EL (cell line): Measurements from ENCODE around the gene B3GNT2.
"Not testable (repeated sequence)": the region's sequence is repeated elsewhere in the genome, so short reads cannot be mapped to it uniquely, and the experiment has no call there.

Source experiments
- DNase-seq: peaks from one replicate; pipeline ENCODE4 v3.0.0-alpha.2; 2016

Gene B3GNT2, protein sequence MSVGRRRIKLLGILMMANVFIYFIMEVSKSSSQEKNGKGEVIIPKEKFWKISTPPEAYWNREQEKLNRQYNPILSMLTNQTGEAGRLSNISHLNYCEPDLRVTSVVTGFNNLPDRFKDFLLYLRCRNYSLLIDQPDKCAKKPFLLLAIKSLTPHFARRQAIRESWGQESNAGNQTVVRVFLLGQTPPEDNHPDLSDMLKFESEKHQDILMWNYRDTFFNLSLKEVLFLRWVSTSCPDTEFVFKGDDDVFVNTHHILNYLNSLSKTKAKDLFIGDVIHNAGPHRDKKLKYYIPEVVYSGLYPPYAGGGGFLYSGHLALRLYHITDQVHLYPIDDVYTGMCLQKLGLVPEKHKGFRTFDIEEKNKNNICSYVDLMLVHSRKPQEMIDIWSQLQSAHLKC

DNA sequence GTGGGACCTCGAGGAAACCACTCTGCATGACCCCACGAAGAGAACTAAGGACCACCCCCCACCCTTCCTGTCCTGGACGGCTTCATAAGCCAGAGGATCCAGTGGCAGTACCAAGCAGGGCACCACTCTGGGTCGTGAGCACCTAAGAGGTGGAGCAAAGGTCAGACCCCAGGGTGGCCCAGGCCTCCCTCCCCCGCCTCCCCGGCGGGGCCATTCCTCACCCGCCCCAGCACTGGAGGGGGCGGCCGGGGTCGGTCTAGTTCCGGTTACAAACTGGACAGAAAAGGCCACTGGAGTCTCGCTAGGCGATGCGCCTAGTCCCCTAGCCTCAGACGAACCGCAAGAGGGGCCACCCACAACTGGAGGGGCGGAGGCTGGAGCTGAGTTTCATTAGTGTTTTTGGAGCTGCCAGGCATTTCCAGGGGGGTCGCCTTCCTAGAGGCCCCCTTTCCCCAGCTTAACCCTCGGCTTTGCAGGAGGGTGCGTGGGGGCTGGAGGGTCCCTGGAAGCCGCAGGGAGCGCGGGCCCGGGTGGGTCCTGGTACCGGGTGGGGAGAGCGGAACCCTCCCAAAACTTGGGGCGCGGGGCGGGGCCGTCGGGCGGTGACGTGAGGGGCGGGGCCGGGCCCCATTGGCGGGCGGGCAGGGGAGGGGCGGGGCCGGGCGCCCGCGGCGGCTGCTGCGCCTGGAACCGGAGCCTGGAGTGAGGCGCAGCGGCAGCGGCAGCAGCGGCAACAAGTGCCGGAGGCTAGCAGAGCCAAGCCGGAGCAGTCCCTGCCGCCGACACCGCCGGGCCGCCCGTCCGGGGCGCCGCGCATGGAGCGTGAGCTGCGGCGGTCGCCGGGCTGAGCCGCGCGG is at the start of gene B3GNT2:
Gene B3GNT2, plus strand, starts transcription at position 695 of the 857 bp plus-strand sequence. CDS start 26,106 bp downstream, outside the sequence.
- peak; percentile 79 for DNase-seq

DNA sequence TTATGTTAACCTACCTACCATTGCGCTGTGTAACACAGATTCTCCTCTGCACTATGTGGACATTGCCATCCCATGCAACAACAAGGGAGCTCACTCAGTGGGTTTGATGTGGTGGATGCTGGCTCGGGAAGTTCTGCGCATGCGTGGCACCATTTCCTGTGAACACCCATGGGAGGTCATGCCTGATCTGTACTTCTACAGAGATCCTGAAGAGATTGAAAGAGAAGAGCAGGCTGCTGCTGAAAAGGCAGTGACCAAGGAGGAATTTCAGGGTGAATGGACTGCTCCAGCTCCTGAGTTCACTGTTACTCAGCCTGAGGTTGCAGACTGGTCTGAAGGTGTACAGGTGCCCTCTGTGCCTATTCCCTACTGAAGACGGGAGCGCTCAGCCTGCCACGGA is 49.1 kb upstream of the B3GNT2 start:
- DNase-seq, result not testable (repeated sequence)

DNA sequence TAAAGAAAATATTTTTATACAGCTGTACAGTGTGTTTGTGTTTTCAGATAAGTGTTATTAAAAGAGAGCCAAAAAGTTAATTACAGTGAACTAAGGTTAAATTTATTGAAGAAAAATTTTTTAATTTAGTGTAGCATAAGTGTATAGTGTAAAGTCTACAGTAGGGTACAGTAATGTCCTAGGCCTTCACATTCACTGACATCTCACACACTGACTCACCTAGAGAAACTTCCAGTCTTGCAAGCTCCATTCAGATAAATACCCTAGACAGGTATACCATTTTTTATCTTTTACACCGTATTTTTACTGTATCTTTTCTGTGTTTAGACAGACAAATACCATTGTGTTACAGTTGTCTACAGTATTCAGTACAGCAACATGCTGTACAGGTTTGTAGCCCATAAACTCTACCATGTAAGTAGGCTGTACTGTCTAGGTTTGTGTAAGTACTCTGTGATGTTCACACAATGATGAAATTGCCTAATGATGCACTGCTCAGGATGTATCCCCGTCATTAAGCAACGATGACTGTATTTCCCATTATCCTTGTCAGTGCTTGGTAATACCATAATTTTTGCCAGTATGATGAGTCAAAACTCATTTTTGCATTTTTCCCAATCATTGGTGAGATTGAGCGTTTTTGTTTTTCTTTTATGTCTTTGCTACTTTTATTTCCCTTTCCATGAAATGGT is 48.2 kb upstream of the B3GNT2 start:
- peak; percentile 78 for DNase-seq

DNA sequence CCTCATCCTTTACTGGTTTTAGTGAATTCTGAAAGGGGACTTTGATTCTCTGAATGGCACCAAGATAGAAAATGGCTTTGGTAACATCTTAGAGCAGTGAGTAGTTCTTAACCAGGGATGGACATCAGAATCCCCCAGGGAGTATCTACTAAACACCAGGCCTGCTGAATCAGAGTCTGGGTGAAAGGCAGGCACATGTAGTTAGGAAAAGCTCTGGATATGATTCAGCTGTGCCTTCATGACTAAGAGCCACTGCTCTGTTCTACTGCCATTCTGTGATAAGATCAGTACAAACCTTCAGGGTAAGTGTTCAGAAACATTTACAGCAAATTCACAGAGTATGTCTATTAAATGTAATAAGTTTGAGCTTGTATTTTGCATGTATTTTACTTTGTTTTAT is 46.2 kb upstream of the B3GNT2 start:
- DNase-seq, result peak; percentile 91

DNA sequence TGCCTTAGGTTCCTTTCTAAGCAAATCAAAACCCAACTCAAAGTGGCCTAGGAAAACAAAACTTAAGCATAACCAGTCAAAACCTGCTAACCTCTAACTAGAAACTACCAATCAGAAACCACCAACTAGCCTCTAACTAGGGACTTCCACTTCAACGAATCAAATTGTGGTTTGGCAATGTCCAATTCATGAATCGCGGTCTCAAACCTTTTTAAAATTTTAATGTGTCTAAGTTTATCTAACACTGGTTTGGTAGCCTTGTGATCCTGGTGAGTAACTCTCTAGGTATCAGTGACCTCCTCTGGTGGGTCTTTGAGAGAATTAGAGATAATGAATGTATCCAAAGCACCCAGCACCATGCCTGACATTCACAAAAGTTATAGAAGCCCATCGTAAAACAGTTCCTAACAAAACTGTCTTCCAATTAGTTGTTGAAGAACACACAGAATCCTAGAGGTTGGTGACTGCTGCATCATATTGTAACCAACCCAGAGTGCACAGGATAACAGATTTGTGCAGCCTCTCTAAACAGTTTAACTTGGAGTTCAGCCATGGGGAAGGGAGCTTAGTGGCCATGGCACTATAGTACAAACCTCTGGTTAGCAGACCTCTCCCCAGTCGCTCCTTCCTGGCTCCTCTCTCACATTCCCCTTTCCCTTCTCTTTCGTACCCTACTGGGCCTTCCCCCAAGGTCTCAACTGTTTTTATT is 45.2 kb upstream of the B3GNT2 start:
- peak; percentile 23 for DNase-seq

DNA sequence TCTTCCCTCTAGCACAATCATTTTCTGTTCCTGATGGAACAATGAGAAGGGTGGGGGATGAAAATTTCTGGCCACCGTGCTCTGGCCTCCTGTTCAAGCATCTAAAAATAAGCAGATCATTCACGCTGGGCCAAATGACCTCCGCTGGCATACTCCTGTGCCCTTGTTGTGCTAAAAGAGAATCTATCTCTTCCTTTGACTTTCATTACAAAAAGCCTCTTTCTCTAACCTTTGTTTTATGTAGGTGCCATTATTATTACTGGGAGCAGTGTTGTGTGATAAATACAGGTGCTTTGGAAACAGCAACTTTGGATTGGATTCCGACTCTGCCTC is 44.6 kb upstream of the B3GNT2 start:
- DNase-seq, result no peak

DNA sequence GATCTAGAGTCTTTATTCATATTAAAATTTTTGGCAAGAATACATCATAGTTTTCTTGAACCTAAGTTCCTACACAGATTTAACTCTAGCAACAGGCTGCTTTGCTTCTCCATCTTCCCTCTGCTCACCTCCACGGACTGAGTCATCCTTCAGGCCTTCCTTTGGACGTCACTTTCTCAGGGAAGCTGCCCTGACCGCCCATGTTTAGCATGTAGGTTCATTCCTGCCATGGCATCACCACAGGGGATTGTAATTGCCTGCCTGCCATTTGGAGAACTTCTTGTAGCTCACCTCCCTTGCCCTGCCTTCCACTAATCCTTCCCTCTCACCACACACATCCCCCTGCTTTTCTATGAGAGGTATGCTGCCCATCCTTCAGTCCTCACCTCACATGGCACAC is 43.9 kb upstream of the B3GNT2 start:
- DNase-seq, result peak; percentile 57

DNA sequence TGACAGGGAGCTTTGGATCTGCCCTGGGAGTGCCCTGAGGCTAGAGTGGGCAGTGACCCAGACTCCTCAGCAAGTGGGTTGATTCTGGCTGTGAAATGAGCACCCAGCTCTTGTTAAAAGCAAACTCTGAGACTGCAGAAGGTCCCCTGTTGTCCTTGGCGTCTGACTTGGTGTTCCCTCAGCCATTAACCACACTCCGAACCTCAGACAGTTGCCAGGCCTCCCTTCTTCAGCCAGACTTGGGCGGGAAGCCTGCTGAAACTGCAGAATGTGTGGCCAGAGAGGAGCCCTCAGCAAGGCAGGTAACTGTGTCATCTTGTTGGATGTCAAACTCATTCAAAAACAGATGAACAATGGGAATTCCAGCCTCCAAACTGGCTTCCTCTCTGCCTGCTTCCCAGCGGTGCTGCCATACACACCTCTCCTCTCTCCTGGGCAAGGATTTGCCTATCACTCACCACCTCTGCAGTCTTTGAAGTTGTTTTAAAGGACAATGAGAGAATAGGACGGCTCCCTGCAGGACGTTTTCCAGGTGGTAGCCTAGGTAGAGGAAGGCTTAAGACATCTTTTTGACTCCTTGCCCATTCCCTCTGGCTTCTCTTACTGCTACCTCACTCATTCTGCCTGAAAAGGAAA is 38.9 kb upstream of the B3GNT2 start:
- no peak for DNase-seq

DNA sequence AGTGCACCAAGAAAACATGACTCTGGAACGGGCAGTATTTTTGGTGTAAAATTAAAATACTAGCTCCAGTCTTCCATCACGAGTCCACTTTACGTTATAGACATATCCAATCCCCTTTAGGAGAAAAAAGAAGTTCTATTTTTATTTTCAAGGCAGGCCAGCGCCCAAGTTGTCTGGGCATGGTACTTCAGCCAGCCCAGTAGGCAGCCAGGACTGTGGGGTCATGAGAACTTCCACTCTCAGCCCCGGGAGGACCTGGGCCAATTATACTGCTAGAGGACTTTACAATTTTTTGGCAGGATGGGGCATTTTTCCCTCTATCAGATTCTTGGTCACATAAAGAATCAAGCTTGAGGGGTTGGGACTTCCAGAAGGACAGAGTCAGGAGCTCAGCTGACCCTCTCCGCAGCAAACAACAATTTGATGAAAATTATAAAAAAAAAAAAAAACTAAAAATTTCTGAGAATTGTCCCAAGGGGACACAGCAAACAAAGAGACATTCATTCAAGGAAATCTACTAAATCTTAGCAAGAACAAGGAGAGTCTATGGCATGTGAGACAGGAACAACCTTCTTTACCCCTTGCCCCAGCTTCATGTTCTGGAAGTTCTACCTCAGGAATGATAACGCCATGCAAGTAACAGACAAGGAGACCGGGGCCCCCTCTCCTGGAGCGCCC is 37.3 kb upstream of the B3GNT2 start:
- DNase-seq, result no peak

DNA sequence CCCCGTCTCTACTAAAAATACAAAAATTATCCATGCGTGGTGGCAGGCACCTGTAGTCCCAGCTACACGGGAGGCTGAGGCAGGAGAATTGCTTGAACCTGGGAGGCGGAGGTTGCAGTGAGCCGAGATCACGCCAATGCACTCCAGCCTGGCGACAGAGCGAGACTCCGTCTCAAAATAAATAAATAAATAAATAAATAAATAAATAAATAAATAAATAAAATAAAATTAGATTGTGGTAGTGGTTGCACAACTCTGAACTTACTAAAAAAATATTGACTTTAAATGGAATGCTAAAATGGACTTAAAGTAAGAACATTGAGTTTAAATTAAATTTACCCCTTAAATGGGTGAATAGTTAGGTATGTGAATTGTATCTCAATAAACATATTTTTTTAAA is 35.2 kb upstream of the B3GNT2 start:
- DNase-seq, result not testable (repeated sequence)

DNA sequence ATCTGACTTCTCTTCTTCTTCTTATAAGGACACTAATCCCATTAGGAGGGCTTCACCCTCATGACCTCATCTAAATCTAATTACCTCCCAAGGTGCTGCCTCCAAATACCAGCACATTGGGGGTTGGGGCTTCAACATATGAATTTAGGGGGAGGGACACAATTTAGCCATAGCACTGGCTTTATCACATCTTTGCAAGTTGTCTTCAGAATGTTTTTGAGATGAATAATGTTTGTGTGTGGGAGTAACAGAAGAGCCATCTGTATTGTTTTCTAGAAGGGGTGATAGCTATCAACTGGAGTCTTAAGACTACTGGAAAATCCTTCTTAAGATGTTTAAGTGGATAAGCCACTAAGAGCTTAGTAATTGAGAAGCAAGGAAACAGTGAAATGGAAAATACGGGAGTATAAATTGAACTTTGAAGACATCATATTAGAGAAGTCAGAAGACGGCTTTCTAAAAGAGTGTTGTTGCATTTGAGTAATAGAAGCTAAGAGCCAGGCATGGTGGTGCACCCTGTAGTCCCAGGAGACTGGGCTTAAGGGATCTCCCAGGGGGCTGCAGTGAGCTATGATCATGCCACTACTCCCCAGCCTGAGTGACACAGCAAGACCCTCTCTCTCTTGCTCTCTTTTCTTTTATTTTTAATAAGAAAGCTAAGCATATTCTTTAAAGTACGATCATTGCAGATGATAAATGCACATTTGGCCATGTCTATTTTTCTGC is 32.6 kb upstream of the B3GNT2 start:
- no peak for DNase-seq

DNA sequence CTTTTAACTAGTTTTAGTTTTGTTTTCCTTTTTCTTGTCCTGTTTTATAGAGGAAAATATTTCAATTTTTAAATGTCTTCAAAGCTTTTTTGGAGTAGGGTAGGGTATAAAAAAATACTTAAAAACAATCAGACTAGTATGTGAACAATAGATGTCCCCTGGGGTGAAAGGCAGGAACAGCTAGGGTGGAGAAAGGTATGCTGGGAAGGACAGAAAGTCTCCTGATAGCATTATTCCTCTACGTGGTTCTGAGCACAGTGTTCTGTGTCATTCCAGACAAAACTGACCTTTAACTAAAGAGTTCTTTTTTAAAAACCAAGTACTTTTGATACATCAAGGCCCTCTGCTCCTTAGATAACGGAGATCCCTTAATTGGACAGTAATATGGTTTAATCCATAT is 32.1 kb upstream of the B3GNT2 start:
- no peak for DNase-seq

DNA sequence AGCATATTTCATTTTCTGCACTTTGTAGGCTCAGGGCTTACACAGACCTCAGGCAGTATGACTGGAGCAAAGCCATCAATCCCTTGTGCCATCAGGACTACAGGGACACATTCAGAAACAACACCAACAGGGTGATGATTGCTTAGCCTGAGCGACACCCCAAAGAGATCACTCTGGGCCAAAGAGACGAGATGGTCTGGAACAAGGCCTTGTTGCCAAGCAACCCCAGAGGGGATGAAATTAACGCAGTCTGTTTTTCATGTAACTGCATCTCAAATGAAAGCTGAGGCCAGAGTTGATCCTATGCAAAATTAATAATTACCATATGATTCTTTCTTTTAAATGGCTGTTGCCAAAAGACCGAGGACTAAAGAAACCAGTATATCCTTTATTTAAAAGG is 20.2 kb upstream of the B3GNT2 start:
- DNase-seq, result no peak

DNA sequence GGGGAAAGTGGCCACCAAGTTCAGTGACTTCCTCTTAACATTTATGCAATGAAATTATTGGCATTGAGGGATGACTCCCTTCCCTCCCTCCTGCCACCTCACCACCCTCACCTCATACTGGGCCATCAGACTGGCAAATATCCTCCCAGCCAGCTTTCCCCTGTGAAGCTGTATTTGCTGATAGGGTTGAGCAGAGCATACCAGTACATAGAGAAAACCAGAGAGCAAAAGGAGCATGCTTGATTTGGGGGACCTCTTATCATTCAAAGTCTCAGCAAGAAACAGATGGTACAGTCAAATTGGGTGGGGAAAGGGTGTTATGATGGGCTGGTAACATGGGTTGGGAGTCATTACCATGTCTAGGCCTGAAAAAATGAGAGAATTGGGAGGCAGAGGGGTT is 19.1 kb upstream of the B3GNT2 start:
- no peak for DNase-seq

DNA sequence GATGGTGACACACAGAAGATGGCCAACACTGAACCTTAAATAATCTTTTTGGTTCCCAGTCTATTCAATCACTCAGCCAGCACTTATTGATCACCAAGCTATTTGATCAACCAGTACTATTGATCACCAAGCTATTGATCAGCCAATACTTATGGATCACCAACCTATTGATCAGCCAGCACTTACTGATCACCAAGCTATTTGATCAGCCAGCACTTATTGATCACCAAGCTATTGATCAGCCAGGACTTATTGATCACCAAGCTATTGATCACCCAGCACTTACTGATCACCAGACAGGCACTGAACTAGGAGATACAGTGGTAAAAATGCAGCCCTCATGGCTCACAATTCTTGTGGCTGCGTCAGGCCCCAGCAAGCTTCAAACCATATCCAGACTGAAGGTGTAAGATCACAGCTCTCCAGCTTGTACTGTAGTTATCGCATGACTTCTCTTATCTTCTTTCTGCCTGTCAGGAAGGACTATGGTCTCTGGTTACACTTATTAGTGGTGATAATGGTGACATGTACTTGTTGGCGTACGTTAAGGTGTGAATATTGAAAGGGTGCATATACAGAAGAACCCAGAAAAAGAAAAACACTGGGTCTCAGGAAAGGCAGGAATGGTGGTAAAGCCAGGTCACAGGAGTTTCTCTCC is 18.4 kb upstream of the B3GNT2 start:
- DNase-seq, result no peak

DNA sequence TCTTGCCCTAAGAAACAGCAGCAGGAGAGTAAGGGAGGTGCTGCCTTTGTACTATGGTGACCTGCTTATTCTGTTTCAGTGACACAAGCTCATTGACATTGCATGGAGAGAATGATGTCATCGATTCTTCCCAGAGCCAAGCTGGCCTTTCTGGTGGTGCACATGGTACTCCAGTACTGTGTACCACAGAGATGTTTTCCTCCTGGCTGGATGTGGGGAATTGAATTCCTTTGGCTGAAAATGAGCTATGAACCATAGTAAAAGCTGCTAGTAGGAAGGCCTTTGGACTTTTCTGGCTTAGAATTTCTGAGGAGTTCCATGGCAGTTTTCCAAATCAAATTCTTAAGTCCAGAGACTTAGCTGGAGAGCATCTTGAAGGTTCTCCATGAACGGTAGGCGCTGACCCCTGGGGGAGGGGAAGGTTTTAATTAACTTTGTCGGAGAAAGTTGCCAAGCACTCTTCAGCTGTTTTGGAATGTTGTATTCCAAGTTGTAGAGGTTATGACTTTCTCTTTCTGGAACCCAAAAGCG is 17.1 kb upstream of the B3GNT2 start:
- no peak for DNase-seq

DNA sequence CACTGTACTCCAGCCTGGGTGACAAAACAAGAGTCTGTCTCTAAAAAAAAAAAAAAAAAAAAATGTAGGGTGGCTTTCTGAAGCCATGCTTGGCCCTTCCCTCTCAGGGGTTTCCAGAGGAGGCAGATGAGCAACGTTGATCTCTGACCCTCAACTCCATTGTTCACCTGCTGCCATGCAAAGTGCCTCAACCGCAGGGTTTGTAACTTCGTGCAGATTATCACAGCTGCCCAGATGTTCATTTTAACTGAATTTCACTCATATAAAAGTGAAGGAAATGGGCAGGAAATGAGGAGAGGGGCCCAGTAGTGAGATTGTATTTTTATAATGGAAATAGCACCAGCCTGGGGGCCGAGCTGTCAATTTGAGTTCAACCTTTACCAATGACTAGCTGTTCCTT is 14.9 kb upstream of the B3GNT2 start:
- DNase-seq, result no peak

DNA sequence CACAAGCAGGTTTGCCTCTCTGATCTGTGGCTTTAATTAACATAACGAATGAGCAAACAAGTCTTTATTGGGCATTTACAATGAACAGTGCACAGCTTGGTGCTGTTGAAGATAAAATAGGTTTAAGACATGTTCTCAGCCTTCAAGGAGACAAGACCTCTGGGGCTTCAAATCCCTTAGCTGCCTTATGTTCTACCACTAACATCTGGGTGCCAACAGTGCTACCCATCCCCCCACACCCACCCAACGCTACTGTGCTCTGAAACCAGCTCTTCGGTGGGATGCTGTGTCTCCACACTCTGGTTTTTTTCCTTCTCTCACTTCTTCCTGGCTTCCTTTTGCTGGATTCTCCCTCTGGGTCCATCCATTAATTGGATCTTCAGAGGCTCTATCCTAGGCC is 14.1 kb upstream of the B3GNT2 start:
- no peak for DNase-seq

DNA sequence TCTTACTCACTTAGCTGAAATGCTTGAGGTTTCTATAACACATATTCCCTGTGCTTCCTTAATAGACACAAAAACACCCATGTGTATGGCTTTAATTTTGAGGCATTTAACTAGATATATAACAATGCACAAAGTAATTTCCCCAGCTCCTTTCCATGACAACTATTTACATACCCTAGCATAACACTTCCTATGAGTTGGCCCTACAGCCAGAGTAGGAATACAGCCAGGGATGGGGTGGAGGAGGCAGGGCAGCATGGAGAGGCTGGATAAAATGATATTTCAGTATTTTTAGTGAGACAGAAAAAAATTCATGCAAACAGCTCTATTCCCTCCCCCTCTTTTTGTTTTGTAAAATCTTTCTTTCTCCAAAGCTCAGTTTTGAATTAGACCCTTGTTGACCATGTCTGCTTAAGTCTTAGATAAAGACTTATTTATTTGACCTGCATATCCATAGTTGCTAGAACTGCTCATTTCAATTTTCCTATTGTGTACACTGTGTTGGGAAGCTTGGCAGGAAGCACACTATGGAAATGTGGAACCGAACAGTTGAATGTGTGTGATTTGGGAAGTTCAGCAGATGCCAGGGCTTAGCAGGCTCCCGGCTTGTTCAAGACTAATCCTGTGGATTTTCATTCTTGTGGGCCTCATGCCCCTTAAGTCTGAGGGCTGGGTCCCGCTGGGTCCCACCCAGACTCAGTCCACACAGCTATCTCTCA is 11.2 kb upstream of the B3GNT2 start:
- DNase-seq, result no peak
